Pancreas (tissue), 10 donors: Measurements from ENCODE around the gene RAB41. TPM values are rescaled to one million over a fixed set of nuclear protein-coding genes. Genes with fewer than 3 reads are reported as not detected.
"Not testable (repeated sequence)": the region's sequence is repeated elsewhere in the genome, so short reads cannot be mapped to it uniquely, and the experiment has no call there.

ENCODE experiments used
- ATAC-seq, 4 donors: fragments of 200-7000 bp; cut with Tn5 transposase; one replicate each; pipeline versions ENCODE4 v1.8.0 to v1.9.1; 2020; ENCODE audit warnings: mild to moderate bottlenecking in 4 of 4, moderate library complexity in 4 of 4
- DNase-seq, 6 donors: peaks; one replicate each; pipeline ENCODE4 v3.0.0-alpha.2; 2020
- FAIRE-seq: peaks from 2 replicates; lab custom pipeline; 2012; peaks lifted over from hg19 to GRCh38; lab: Jason Lieb, UNC
- H3K27ac ChIP-seq, 4 donors: fragments of 200-600 bp; sonication (generic); 1 replicate in 3 of 4; 2 replicates in 1 of 4; pipeline versions ENCODE4 v1.5.0 to v1.8.0; 2020
- H3K27me3 ChIP-seq, 4 donors: fragments of 200-600 bp; one replicate each; pipeline ENCODE4 v1.8.0; 2021
- H3K36me3 ChIP-seq, 3 donors: fragments of 200-600 bp; sonication (generic) in 1 of 3; one replicate each; pipeline versions ENCODE4 v1.5.0 to v1.8.0; 2020 to 2021
- H3K4me1 ChIP-seq, 3 donors: fragments of 200-600 bp; one replicate each; pipeline ENCODE4 v1.8.0; 2021
- H3K4me3 ChIP-seq, 4 donors: fragments of 200-600 bp; sonication (generic) in 2 of 4; one replicate each; pipeline versions ENCODE4 v1.5.0 to v1.8.0; 2020 to 2021
- H3K9me3 ChIP-seq, 4 donors: fragments of 200-600 bp; one replicate each; pipeline ENCODE4 v1.8.0; 2021
- WGBS, 2 donors: extraction: QIAGEN DNeasy Blood & Tissue Kit; methylation state at CpG; one replicate each; pipeline ENCODE4 v1.1.7; 2013; 5-methylcytosine and 5-hydroxymethylcytosine counted together
- intact Hi-C, 3 donors: fragments of 100-400 bp; cut with DNase I; formaldehyde crosslinking; loops; one replicate each; pipeline versions ENCODE4 v1.11.1 to v1.14.2; 2022
- polyA plus RNA-seq, 2 donors: library from polyadenylated mRNA; stranded (reverse); fragments of 200-250 nt; gene quantifications; one replicate each; pipeline ENCODE4 v1.2.3, GENCODE V29; 2013
- total RNA-seq, 6 donors: library from RNA; stranded (reverse); fragmentation: NEBNext Ultra II Directional in 4 of 6; extraction: Animal tissue kit (Norgen Biotek cat#: 25700) in 4 of 6; gene quantifications; one replicate each; pipeline versions ENCODE4 v1.2.1 to v1.2.4, GENCODE V29; 2021 to 2023
- TF ChIP-seq, protein P1 (sequence below), 4 donors: fragments of 200-600 bp; sonication (generic) in 3 of 4; IDR thresholded peaks; one replicate each; pipeline versions ENCODE4 v1.5.0 to v1.8.0; 2021; ENCODE audit warnings: antibody characterized with exemption in 4 of 4
- donor health status: healthy with polysubstance abuse.
- donor health status: DM: no; HTN: no; CAD: no; lungs with moderate emphysema.
- donor health status: DM: no; HTN: no; CAD: no.
- donor health status: control.
- donor health status: control.
- donor health status: Bipolar disorder and iron deficiency.
- donor health status: DM: yes; HTN: yes; CAD: no.
- donor health status: DM: no; HTN: no; CAD: no.
- donor health status: DM: no; HTN: no; CAD: no.
- donor health status: DM: yes; HTN: yes; CAD: no.

Gene RAB41
- not detected for total RNA-seq
- polyA plus RNA-seq, result not detected

DNA sequence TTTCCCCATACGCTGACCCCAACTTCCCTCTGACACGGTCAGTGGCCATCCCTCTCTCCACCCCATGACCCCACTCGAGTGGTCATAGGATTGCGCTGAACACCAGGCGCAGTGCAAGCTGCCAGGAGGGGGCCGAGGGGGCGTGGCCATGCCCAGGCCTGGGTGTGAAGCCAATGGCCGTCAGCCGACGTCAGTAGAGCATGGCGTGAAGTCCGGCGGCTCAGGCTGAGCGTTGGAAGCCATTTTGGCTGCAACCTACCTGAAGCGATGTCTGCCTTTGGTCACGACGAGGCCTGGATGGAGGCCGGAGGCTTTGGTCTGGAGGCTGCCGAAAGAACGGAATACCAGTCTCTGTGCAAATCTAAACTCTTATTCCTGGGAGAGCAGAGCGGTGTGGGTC lies at the start of gene RAB41:
Gene RAB41, plus strand, starts transcription at position 222 of the 400 bp plus-strand sequence. Its CDS starts 46 bp downstream, at position 268.
- WGBS, 2 donors, result 89 to 91% methylated on average over 21 of the region's 21 CpGs

DNA sequence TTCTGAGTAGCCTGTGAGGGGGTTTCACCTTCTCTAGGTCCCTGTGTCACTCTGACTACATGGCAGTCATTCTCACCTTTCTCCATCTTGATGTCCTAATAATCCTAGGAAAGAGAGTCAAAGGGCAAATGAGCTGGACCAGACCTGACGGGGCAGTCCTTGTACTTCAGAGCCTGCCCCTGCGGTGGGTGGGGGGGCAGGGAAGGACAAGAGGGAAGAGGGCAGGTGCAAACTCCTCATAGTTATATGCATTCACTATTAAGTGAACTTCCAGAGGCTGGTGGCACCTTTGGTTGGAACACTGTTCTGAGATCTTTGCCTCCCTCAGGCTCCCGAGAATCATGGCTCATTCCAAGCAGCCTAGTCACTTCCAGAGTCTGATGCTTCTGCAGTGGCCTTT lies 47.6 kb upstream of the RAB41 start, which contains the start of gene AWAT1:
Gene AWAT1, plus strand, starts transcription at position 301 of the 400 bp plus-strand sequence. Its CDS starts 41 bp downstream, at position 342.
- H3K4me3 ChIP-seq, result no peak within 1 kb of the TSS
- FAIRE-seq (no peak), DNase-seq (no peak), ATAC-seq (no peak)
- TF ChIP-seq, protein P1, sequence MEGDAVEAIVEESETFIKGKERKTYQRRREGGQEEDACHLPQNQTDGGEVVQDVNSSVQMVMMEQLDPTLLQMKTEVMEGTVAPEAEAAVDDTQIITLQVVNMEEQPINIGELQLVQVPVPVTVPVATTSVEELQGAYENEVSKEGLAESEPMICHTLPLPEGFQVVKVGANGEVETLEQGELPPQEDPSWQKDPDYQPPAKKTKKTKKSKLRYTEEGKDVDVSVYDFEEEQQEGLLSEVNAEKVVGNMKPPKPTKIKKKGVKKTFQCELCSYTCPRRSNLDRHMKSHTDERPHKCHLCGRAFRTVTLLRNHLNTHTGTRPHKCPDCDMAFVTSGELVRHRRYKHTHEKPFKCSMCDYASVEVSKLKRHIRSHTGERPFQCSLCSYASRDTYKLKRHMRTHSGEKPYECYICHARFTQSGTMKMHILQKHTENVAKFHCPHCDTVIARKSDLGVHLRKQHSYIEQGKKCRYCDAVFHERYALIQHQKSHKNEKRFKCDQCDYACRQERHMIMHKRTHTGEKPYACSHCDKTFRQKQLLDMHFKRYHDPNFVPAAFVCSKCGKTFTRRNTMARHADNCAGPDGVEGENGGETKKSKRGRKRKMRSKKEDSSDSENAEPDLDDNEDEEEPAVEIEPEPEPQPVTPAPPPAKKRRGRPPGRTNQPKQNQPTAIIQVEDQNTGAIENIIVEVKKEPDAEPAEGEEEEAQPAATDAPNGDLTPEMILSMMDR (IDR thresholded peaks at IDR 0.05), result no peak
- H3K27me3 ChIP-seq, result no peaks in the 10 kb centered on the region
- no peaks in the 10 kb centered on the region for H3K9me3 ChIP-seq
- H3K36me3 ChIP-seq, result no peaks in the 10 kb centered on the region
- no peak within 1 kb of the TSS for H3K27ac ChIP-seq
- 60 to 71% methylated on average over 3 of the region's 3 CpGs for WGBS, 2 donors
- intact Hi-C loops, result no loop called here
- H3K4me1 ChIP-seq, result no peaks in the 10 kb centered on the region

More for the DNA sequence above, at the start of gene RAB41:
- Histone ChIP-seq H3K36me3 (no peaks in the 10 kb centered on the region), H3K27ac (no peak within 1 kb of the TSS), H3K9me3 (no peaks in the 10 kb centered on the region), H3K4me3 (no peak within 1 kb of the TSS), H3K4me1 (no peaks in the 10 kb centered on the region), H3K27me3 (peaks cover 0 to 4% (median 0%) of the 10 kb centered on the region in 4 donors)
- ATAC-seq, result no peak
- intact Hi-C loops, result no loop called here
- FAIRE-seq, result no peak
- DNase-seq, result peak in 1 of 6 donors; percentile 47
- TF ChIP-seq, protein P1 (IDR thresholded peaks at IDR 0.05), result no peak

DNA sequence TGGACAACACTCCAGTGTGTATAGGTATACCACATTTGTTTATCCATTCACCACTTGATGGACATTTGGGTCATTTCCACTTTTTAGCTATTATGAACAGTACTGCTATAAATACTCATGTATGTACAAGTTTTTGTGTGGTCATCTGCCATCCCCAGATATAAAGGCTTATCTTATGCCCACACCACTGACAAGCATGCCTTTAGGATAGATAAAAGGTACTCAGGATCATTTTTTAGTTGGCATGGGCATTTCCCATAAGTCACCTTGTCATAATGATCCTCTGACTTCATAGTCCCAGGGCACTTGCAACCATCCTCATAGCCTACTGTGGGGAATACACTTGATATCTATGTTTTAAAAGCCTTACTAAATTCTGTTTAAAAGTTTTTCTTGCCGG lies 41.2 kb upstream of the RAB41 start:
- intact Hi-C loops, result no loop called here
- FAIRE-seq, result no peak

DNA sequence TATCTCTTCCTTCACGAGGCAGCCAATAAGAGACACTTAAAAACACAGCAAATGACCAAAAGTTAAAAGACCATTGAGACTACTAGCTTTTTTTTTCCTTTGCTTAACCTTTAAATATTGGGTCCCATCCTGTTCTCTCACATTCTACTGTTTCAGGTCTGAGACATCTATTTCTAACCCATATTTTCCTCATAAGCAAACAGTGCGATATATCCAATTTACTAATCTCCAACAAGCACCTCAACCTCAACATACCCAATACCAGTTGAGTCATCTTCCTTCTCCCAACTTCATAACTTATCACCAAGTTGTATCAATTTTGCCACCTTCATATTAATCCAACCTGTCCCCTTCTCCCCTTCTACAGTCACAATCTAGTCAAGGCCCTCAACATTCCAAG lies 40.5 kb upstream of the RAB41 start:
- no peak overlapping the region for H3K27ac ChIP-seq
- no peaks in the 10 kb centered on the region for H3K9me3 ChIP-seq
- WGBS, 2 donors, result 69 to 74% methylated on average over 2 of the region's 2 CpGs
- H3K36me3 ChIP-seq, result no peaks in the 10 kb centered on the region
- peaks cover 0 to 5% (median 0%) of the 10 kb centered on the region in 4 donors for H3K27me3 ChIP-seq
- no peaks in the 10 kb centered on the region for H3K4me1 ChIP-seq
- no peak for FAIRE-seq
- ATAC-seq, result no peak
- DNase-seq, result no peak
- no peak overlapping the region for H3K4me3 ChIP-seq
- TF ChIP-seq, protein P1 (IDR thresholded peaks at IDR 0.05), result no peak
- intact Hi-C loops, result no loop called here

More for the DNA sequence above, 41.2 kb upstream of the RAB41 start:
- Histone ChIP-seq H3K27me3 (peaks cover 0 to 5% (median 0%) of the 10 kb centered on the region in 4 donors), H3K9me3 (no peaks in the 10 kb centered on the region), H3K4me1 (no peaks in the 10 kb centered on the region), H3K36me3 (no peaks in the 10 kb centered on the region), H3K4me3 (no peak overlapping the region), H3K27ac (no peak overlapping the region)
- 89 to 95% methylated on average over 1 of the region's 1 CpG for WGBS, 2 donors
- DNase-seq (no peak), ATAC-seq (no peak)
- TF ChIP-seq, protein P1 (IDR thresholded peaks at IDR 0.05), result no peak

DNA sequence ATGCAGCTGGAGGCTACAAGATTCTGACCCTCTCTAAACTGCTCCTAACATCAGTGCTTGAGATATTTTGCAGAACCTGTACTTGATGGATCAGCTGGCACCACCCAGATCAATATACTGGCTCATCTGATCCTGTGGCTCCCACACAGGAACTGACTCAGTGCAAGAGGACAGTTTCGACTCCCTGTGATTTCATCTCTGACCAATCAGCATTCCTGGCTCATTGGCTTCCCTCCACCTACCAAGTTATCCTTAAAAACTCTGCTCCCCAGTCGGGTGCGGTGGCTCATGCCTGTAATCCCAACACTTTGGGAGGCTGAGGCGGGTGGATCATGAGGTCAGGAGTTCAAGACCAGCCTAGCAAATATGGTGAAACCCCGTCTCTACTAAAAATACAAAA lies 38.4 kb upstream of the RAB41 start:
- DNase-seq, intact Hi-C loops, H3K27ac ChIP-seq, H3K27me3 ChIP-seq, H3K36me3 ChIP-seq, H3K4me1 ChIP-seq, H3K9me3 ChIP-seq, ATAC-seq, H3K4me3 ChIP-seq, FAIRE-seq: not testable (repeated sequence)
- 63 to 70% methylated on average over 5 of the region's 5 CpGs for WGBS, 2 donors
